GM23338 (cell line): ENCODE measurements around the gene FAM3D. TPM values are rescaled to one million over a fixed set of nuclear protein-coding genes. Genes with fewer than 3 reads are reported as not detected.

ENCODE experiments used
- ATAC-seq: fragments of 200-7000 bp; cut with Tn5 transposase; 3 replicates; pipeline ENCODE4 v1.9.1; 2020
- DNase-seq: peaks from one replicate; pipeline ENCODE4 v3.0.0-alpha.2; 2015; ENCODE audit warnings: low spot score
- H2AFZ ChIP-seq: fragments of 200-600 bp; sonication (generic); 2 replicates; pipeline ENCODE4 v1.8.0; 2016; ENCODE audit warnings: antibody characterized with exemption, mild to moderate bottlenecking, moderate library complexity
- H3F3A ChIP-seq: fragments of 200-600 bp; sonication (generic); replicated peaks from 2 replicates; pipeline ENCODE4 v1.8.0; 2017; ENCODE audit warnings: antibody characterized with exemption, mixed run types, low read depth
- H3K27ac ChIP-seq: fragments of 200-600 bp; sonication (generic); 2 replicates; pipeline ENCODE4 v1.6.1; 2016; ENCODE audit warnings: low read depth
- H3K27me3 ChIP-seq: fragments of 200-600 bp; sonication (generic); 2 replicates; pipeline ENCODE4 v1.8.0; 2016; ENCODE audit warnings: mild to moderate bottlenecking, mixed run types, moderate library complexity; ENCODE audit not compliant: insufficient read depth
- H3K36me3 ChIP-seq: fragments of 200-600 bp; sonication (generic); 2 replicates; pipeline ENCODE4 v1.8.0; 2016; ENCODE audit warnings: mild to moderate bottlenecking; ENCODE audit not compliant: insufficient read depth
- H3K4me1 ChIP-seq: fragments of 200-600 bp; sonication (generic); 2 replicates; pipeline ENCODE4 v1.8.0; 2016; ENCODE audit warnings: mild to moderate bottlenecking, moderate library complexity; ENCODE audit not compliant: insufficient read depth
- H3K4me2 ChIP-seq: fragments of 200-600 bp; sonication (generic); 2 replicates; pipeline ENCODE4 v1.7.1; 2017; ENCODE audit warnings: mixed run types
- H3K4me3 ChIP-seq: fragments of 200-600 bp; sonication (generic); 2 replicates; pipeline ENCODE4 v1.6.1; 2016; ENCODE audit warnings: mixed run types
- H3K79me2 ChIP-seq: fragments of 200-600 bp; sonication (generic); replicated peaks from 2 replicates; pipeline ENCODE4 v1.8.0; 2017; ENCODE audit warnings: mild to moderate bottlenecking; ENCODE audit not compliant: insufficient read depth
- H3K9me2 ChIP-seq: fragments of 200-600 bp; sonication (generic); 2 replicates; pipeline ENCODE4 v1.8.0; 2017; ENCODE audit not compliant: insufficient read depth
- H4K20me1 ChIP-seq: fragments of 200-600 bp; sonication (generic); replicated peaks from 2 replicates; pipeline ENCODE4 v1.8.0; 2017; ENCODE audit warnings: mild to moderate bottlenecking; ENCODE audit not compliant: insufficient read depth
- H3K27ac Mint-ChIP-seq: 2 replicates; pipeline ENCODE4 v1.8.0; 2020; ENCODE audit warnings: inconsistent platforms, mild to moderate bottlenecking, moderate library complexity, mixed read lengths
- H3K27me3 Mint-ChIP-seq: 3 replicates; pipeline ENCODE4 v1.8.0; 2022; ENCODE audit warnings: low read depth, mild to moderate bottlenecking, moderate library complexity, mixed read lengths, inconsistent platforms; ENCODE audit not compliant: insufficient read depth, poor library complexity
- H3K36me3 Mint-ChIP-seq: 3 replicates; pipeline ENCODE4 v1.8.0; 2021; ENCODE audit warnings: low read depth, mild to moderate bottlenecking, inconsistent platforms, moderate library complexity, mixed read lengths
- H3K4me1 Mint-ChIP-seq: 3 replicates; pipeline ENCODE4 v1.8.0; 2020; ENCODE audit warnings: mild to moderate bottlenecking, inconsistent platforms, mixed read lengths
- H3K4me3 Mint-ChIP-seq: 3 replicates; pipeline ENCODE4 v1.8.0; 2021; ENCODE audit warnings: moderate library complexity, mild to moderate bottlenecking, inconsistent platforms, mixed read lengths
- H3K9me3 Mint-ChIP-seq: 3 replicates; pipeline ENCODE4 v1.8.0; 2020; ENCODE audit warnings: moderate library complexity, mild to moderate bottlenecking, inconsistent platforms, mixed read lengths
- CTCF ChIP-seq, 2 experiments: fragments of 200-600 bp in 1 of 2; sonication (generic) in 1 of 2; conservative IDR thresholded peaks; 2 replicates each; pipeline versions ENCODE4 v1.5.1 to v1.6.1; 2016 to 2017; ENCODE audit warnings: antibody characterized with exemption in 2 of 2, low read depth in 2 of 2, mild to moderate bottlenecking in 2 of 2, moderate library complexity in 1 of 2
- ETS1 ChIP-seq: IDR thresholded peaks from 2 replicates; pipeline ENCODE4 v1.6.1; 2016; ENCODE audit warnings: antibody characterized with exemption
- EZH2 ChIP-seq: fragments of 200-600 bp; sonication (generic); IDR thresholded peaks from one replicate; pipeline ENCODE4 v1.8.0; 2017; ENCODE audit warnings: antibody characterized with exemption, mild to moderate bottlenecking, low read depth; ENCODE audit not compliant: unreplicated experiment
- EZH2phosphoT487 ChIP-seq: fragments of 200-600 bp; sonication (generic); IDR thresholded peaks from one replicate; pipeline ENCODE4 v1.8.1; 2018; ENCODE audit warnings: antibody characterized with exemption; ENCODE audit not compliant: unreplicated experiment
- POLR2AphosphoS5 ChIP-seq: IDR thresholded peaks from 2 replicates; pipeline ENCODE4 v1.6.1; 2016; ENCODE audit warnings: antibody characterized with exemption, low read depth
- STAT1 ChIP-seq: IDR thresholded peaks from one replicate; pipeline ENCODE4 v1.6.1; 2016; ENCODE audit warnings: antibody characterized with exemption; ENCODE audit not compliant: unreplicated experiment
- ZNF114 ChIP-seq: fragments of 250-450 bp; sonication (Bioruptor Pico); IDR thresholded peaks from 2 replicates; pipeline ENCODE4 v1.5.0; 2020; ENCODE audit warnings: mild to moderate bottlenecking, moderate library complexity
- ZNF331 ChIP-seq: fragments of 250-450 bp; sonication (Bioruptor Pico); IDR thresholded peaks from 2 replicates; pipeline ENCODE4 v1.5.0; 2020; ENCODE audit warnings: low read depth, mild to moderate bottlenecking, moderate library complexity
- polyA plus RNA-seq: library from polyadenylated mRNA; unstranded; fragments of >200 nt; fragmentation: Nextera tagmentation; extraction: Ambion mirVana; gene quantifications from 2 replicates; pipeline ENCODE4 v1.2.1, GENCODE V29; 2016
- total RNA-seq: library from RNA; depleted of rRNA; stranded (reverse); fragments of >200 nt; shearing (Covaris generic); gene quantifications from 2 replicates; pipeline ENCODE4 v1.2.3, GENCODE V29; 2014
- TF ChIP-seq, protein P1 (sequence below): IDR thresholded peaks from one replicate; pipeline ENCODE4 v1.6.1; 2018; ENCODE audit warnings: antibody characterized with exemption; ENCODE audit not compliant: unreplicated experiment

FAM3D gene
- total and polyA plus RNA-seq, 2 experiments from 2014 or later, result 0.26 TPM; not detected in 1

DNA sequence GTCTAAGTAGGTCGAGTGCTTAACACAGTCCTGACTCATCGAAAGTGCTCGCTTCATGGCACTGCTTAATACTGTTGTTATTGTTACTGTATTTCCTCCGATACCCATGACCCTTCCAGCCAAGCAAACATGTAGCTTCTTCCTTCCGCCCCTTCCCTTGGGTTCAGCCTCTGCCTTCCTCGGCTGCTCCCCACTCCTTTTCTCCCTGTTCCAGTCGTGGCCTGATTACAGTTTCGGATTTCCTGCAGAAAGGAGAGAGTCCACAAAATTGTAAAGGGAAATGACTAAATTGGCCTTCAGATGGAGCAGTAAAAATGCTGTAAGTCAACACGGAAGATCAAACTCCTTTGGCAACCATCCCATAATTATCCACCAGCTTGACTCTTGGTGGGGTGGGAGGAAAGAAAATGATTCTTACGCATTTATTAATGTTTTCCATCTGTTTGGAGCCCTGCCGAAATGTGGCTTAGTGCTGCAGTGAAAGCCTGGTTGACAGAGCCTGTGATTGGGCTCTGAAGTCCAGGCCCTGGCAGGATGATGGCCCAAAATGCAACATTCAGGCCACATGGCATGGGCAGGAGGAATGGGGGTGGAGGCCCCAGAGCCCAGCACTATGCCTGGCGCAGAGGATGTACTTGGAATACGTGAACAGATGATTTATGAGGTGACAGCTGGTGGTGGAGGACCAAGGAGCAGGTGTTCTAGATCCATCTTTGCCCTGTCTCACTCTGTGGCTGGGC, 37.6 kb downstream of the FAM3D start:
- TF ChIP-seq ETS1, result no peak
- TF ChIP-seq ZNF114 (CRISPR knock-in tag), result no peak
- TF ChIP-seq POLR2AphosphoS5, result no peak
- TF ChIP-seq CTCF (conservative IDR thresholded peaks at IDR 0.05; ENCODE audit: low read depth in 2 of 2), result no peak
- TF ChIP-seq EZH2phosphoT487, result no peak
- TF ChIP-seq, protein P1, sequence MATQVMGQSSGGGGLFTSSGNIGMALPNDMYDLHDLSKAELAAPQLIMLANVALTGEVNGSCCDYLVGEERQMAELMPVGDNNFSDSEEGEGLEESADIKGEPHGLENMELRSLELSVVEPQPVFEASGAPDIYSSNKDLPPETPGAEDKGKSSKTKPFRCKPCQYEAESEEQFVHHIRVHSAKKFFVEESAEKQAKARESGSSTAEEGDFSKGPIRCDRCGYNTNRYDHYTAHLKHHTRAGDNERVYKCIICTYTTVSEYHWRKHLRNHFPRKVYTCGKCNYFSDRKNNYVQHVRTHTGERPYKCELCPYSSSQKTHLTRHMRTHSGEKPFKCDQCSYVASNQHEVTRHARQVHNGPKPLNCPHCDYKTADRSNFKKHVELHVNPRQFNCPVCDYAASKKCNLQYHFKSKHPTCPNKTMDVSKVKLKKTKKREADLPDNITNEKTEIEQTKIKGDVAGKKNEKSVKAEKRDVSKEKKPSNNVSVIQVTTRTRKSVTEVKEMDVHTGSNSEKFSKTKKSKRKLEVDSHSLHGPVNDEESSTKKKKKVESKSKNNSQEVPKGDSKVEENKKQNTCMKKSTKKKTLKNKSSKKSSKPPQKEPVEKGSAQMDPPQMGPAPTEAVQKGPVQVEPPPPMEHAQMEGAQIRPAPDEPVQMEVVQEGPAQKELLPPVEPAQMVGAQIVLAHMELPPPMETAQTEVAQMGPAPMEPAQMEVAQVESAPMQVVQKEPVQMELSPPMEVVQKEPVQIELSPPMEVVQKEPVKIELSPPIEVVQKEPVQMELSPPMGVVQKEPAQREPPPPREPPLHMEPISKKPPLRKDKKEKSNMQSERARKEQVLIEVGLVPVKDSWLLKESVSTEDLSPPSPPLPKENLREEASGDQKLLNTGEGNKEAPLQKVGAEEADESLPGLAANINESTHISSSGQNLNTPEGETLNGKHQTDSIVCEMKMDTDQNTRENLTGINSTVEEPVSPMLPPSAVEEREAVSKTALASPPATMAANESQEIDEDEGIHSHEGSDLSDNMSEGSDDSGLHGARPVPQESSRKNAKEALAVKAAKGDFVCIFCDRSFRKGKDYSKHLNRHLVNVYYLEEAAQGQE, result no peak
- no peak for TF ChIP-seq EZH2
- no peak for TF ChIP-seq ZNF331 (CRISPR knock-in tag)
- no peak for TF ChIP-seq STAT1
- Histone ChIP-seq H3K79me2 (no peaks in the 10 kb centered on the region), H3K27ac (no peak overlapping the region), H2AFZ (no peak overlapping the region), H3K4me1 (no peaks in the 10 kb centered on the region), H3K27me3 (no peaks in the 10 kb centered on the region), H3K9me2 (no peaks in the 10 kb centered on the region), H3K4me2 (no peak overlapping the region), H3F3A (no peaks in the 10 kb centered on the region), H4K20me1 (no peaks in the 10 kb centered on the region), H3K36me3 (no peaks in the 10 kb centered on the region), H3K4me3 (no peak overlapping the region)
- Mint-ChIP-seq H3K27me3 (peaks cover 14% of the 10 kb centered on the region), H3K9me3 (no peaks in the 10 kb centered on the region; the same call in 2 of the 3 replicates), H3K36me3 (no peaks in the 10 kb centered on the region), H3K4me3 (no peak overlapping the region), H3K4me1 (peaks cover 2% of the 10 kb centered on the region; the same call in 1 of the 3 replicates), H3K27ac (no peak overlapping the region)
- ATAC-seq (no peak), DNase-seq (no peak)
